ENCODE measurements around the gene SYNGAP1.

DNA sequence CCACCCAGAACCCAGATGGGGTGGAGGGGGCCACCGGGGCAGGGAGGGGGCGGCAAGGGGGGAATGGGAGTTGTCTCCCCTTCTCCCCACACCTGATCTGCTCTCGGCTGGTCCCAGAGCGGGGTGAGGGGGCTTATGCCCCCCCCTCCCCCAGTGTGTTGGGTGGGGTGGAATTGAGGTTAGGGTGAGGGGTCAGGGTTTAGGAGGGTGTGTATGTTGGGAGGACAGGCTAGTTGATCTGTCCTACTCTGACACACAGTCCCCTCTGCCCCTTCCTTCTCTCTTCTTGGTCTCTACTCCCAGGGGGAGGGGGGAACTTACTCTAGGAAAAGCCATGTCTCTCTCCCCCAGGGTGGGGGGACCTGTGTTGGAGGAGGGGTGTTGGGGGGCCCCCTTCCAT is 32.6 kb downstream of the SYNGAP1 start:
- no peak for TF ChIP-seq POLR2A (IDR thresholded peaks at IDR 0.05)
- TF ChIP-seq POLR2AphosphoS5 (IDR thresholded peaks at IDR 0.05) = no peak

Measured in breast epithelium (tissue), 3 donors.